Stomach (tissue), 4 donors: ENCODE data around the gene KPNA2.

ENCODE experiments used
- EP300 ChIP-seq: sonication (generic); formaldehyde crosslinking; IDR thresholded peaks from one replicate; pipeline ENCODE4 v1.6.1; 2017; ENCODE audit warnings: antibody characterized with exemption
- POLR2A ChIP-seq, 4 donors: fragments of 450-650 bp; IDR thresholded peaks; one replicate each; pipeline ENCODE4 v1.6.1; 2016; ENCODE audit warnings: antibody characterized with exemption in 4 of 4, control low read depth in 2 of 4, mild to moderate bottlenecking in 1 of 4, moderate library complexity in 1 of 4
- TF ChIP-seq, protein P1 (sequence below), 7 experiments: fragments of 450-650 bp in 4 of 7; fragments of 200-600 bp in 3 of 7; sonication (generic) in 3 of 7; IDR thresholded peaks; one replicate each; pipeline ENCODE4 v1.5.1; 2016 to 2019; ENCODE audit warnings: antibody characterized with exemption in 7 of 7, control low read depth in 2 of 7, mild to moderate bottlenecking in 1 of 7

DNA sequence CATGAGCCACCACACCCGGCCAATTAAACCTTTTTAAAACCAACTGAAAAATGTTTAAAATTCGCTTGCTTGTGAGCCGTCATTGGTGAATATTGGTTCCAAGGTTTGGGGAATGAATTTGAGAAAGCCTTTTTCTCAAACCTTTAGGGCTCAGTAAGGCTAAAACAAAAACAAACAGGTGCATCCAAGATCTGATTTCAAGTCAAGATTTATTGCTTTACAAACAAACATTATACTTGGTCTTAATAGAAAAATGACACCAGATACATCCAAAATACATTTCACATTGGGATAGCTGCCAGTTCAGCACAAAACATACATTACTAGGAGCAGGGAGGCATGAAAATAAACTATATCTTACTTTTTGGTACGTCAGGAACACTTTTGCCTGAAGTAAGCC, 44.6 kb upstream of the KPNA2 start:
- TF ChIP-seq, protein P1, sequence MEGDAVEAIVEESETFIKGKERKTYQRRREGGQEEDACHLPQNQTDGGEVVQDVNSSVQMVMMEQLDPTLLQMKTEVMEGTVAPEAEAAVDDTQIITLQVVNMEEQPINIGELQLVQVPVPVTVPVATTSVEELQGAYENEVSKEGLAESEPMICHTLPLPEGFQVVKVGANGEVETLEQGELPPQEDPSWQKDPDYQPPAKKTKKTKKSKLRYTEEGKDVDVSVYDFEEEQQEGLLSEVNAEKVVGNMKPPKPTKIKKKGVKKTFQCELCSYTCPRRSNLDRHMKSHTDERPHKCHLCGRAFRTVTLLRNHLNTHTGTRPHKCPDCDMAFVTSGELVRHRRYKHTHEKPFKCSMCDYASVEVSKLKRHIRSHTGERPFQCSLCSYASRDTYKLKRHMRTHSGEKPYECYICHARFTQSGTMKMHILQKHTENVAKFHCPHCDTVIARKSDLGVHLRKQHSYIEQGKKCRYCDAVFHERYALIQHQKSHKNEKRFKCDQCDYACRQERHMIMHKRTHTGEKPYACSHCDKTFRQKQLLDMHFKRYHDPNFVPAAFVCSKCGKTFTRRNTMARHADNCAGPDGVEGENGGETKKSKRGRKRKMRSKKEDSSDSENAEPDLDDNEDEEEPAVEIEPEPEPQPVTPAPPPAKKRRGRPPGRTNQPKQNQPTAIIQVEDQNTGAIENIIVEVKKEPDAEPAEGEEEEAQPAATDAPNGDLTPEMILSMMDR (IDR thresholded peaks at IDR 0.05) = no peak
- no peak for TF ChIP-seq POLR2A (IDR thresholded peaks at IDR 0.05)
- TF ChIP-seq EP300 = no peak
